PFSK-1 (cell line): ENCODE data around the gene ZNF780A.

Experiments used
- FOXP2 ChIP-seq: optimal IDR thresholded peaks from 2 replicates; pipeline ENCODE3; 2011; ENCODE audit warnings: borderline replicate concordance, control low read depth, inconsistent platforms; ENCODE audit not compliant: insufficient read depth; ENCODE audit errors: extremely low read length, extremely low read depth
- POLR2AphosphoS5 ChIP-seq: IDR thresholded peaks from 2 replicates; pipeline ENCODE4 v1.6.1; 2012; ENCODE audit warnings: low read depth, mild to moderate bottlenecking, control low read depth, low read length, moderate library complexity
- SIN3A ChIP-seq: IDR thresholded peaks from 2 replicates; pipeline ENCODE4 v1.6.1; 2012; ENCODE audit warnings: mild to moderate bottlenecking, low read length, moderate library complexity, borderline replicate concordance; ENCODE audit not compliant: insufficient read depth
- TAF1 ChIP-seq: IDR thresholded peaks from 2 replicates; pipeline ENCODE4 v1.6.1; 2012; ENCODE audit warnings: low read length, control low read depth, borderline replicate concordance; ENCODE audit not compliant: insufficient read depth
- TF ChIP-seq, protein P1 (sequence below), 2 experiments: IDR thresholded peaks; 2 replicates each; pipeline versions ENCODE4 v1.6.1 to v1.8.0; 2011 to 2012; ENCODE audit warnings: low read depth in 2 of 2, low read length in 2 of 2, control low read depth in 1 of 2, inconsistent platforms in 1 of 2, mild to moderate bottlenecking in 1 of 2, moderate library complexity in 1 of 2; ENCODE audit not compliant: insufficient read depth in 1 of 2

DNA sequence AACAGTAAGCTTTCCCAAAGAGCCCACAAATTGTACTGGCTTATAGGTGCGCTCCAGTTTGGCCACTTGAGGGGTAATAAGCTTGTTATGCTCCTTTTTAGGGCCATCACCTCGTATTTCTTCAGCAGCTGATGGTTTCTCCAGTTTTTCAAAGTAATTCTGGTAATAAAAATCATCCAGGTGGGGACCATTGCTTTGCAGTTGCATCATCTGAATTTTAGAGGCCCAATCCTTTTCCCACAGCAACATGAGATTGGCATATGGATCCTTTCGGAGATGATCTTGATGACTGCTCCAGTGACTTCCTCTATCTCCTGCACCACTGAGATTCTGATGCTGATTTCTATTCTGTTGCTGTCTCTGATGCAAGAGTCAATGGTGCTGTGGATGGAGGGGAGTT lies 66.8 kb downstream of the ZNF780A start:
- TF ChIP-seq TAF1 (no peak), SIN3A (no peak), FOXP2 (no peak), POLR2AphosphoS5 (no peak)
- TF ChIP-seq, protein P1, sequence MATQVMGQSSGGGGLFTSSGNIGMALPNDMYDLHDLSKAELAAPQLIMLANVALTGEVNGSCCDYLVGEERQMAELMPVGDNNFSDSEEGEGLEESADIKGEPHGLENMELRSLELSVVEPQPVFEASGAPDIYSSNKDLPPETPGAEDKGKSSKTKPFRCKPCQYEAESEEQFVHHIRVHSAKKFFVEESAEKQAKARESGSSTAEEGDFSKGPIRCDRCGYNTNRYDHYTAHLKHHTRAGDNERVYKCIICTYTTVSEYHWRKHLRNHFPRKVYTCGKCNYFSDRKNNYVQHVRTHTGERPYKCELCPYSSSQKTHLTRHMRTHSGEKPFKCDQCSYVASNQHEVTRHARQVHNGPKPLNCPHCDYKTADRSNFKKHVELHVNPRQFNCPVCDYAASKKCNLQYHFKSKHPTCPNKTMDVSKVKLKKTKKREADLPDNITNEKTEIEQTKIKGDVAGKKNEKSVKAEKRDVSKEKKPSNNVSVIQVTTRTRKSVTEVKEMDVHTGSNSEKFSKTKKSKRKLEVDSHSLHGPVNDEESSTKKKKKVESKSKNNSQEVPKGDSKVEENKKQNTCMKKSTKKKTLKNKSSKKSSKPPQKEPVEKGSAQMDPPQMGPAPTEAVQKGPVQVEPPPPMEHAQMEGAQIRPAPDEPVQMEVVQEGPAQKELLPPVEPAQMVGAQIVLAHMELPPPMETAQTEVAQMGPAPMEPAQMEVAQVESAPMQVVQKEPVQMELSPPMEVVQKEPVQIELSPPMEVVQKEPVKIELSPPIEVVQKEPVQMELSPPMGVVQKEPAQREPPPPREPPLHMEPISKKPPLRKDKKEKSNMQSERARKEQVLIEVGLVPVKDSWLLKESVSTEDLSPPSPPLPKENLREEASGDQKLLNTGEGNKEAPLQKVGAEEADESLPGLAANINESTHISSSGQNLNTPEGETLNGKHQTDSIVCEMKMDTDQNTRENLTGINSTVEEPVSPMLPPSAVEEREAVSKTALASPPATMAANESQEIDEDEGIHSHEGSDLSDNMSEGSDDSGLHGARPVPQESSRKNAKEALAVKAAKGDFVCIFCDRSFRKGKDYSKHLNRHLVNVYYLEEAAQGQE (IDR thresholded peaks at IDR 0.05; ENCODE audit: insufficient read depth in 1 of 2, low read depth in 2 of 2, low read length in 2 of 2) = no peak
